Measurements from ENCODE around the gene KRTCAP3.
"Not testable (repeated sequence)": the region's sequence is repeated elsewhere in the genome, so short reads cannot be mapped to it uniquely, and the experiment has no call there.

The KRTCAP3 gene, protein sequence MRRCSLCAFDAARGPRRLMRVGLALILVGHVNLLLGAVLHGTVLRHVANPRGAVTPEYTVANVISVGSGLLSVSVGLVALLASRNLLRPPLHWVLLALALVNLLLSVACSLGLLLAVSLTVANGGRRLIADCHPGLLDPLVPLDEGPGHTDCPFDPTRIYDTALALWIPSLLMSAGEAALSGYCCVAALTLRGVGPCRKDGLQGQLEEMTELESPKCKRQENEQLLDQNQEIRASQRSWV

DNA sequence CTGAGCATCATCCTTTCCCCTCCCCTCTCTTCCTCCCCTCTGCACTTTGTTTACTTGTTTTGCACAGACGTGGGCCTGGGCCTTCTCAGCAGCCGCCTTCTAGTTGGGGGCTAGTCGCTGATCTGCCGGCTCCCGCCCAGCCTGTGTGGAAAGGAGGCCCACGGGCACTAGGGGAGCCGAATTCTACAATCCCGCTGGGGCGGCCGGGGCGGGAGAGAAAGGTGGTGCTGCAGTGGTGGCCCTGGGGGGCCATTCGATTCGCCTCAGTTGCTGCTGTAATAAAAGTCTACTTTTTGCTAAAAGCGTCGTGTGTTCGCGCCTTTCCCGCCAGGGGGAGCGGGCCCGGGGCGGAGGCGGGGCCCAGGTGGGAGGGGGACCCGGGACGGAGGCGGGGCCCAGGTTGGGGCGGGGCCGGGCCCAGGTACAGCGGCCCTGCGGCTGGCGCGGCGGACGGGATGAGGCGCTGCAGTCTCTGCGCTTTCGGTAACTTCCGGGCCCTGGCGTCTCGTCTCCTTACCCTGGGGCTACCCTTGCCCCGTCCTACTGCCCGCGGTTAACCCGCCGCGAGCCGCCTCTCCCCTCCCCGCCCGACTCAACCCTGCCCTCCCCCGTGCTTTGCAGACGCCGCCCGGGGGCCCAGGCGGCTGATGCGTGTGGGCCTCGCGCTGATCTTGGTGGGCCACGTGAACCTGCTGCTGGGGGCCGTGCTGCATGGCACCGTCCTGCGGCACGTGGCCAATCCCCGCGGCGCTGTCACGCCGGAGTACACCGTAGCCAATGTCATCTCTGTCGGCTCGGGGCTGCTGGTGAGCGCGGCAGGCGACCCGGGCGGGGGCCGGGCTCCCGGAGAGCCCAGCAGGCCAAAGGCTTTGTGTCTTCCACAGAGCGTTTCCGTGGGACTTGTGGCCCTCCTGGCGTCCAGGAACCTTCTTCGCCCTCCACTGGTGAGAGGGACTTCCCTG, at the start of gene KRTCAP3:
Gene KRTCAP3 (plus strand): TSS at position 424 of the 962 bp plus-strand sequence. CDS start 32 bp downstream, at position 456.
- FAIRE-seq, result no peak

- FAIRE-seq, result no peak
Measured at GRCh38 chr2:27393225-27393624, 49.0 kb upstream of the KRTCAP3 start.

DNA sequence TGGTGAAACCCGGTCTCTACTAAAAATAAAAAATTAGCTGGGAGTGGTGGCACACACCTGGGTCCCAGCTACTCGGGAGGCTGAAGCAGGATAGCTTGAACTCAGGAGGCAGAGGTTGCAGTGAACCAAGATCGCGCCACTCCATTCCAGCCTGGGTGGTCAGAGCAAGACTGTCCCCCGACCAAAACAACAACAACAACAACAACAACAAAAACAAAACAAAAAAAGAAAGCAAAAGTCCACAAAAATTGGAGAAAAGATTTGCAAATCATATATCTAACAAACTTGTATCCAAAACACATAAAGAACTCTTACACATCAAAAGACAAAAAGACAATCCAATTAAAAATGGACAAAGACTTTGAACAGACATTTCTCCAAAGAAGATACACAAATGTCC, 43.2 kb upstream of the KRTCAP3 start:
- FAIRE-seq, result no peak

GRCh38 chr2:27400348-27401135, 41.6 kb upstream of the KRTCAP3 start:
- FAIRE-seq, result no peak

DNA sequence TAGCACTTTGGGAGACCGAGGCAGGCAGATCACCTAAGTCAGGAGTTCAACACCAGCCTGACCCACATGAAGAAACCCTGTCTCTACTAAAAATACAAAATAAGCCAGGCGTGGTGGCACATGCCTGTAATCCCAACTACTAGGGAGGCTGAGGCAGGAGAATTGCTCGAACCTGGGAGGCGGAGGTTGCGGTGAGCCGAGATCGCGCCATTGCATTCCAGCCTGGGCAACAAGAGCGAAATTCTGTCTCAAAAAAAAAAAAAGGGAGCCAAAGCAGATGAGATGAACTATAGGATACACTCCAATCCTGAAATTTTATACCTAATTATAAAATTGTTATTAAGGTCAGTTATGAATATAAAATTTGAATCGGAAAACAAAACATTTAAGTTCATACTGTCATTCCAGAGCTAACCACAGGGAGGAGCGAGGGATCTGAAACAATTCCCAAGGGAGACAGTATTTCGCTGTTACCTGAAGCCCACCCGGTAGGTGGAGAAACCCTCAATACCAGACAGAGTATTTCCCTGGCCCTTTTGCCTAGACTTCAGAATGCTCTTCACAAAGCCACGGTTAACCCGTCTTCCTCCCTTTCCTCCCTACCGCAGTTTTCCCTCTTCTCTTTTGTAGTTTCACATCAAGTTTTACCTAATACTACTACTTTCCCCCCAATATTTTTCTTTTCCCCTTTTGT, 34.2 kb upstream of the KRTCAP3 start:
- FAIRE-seq, result no peak

DNA sequence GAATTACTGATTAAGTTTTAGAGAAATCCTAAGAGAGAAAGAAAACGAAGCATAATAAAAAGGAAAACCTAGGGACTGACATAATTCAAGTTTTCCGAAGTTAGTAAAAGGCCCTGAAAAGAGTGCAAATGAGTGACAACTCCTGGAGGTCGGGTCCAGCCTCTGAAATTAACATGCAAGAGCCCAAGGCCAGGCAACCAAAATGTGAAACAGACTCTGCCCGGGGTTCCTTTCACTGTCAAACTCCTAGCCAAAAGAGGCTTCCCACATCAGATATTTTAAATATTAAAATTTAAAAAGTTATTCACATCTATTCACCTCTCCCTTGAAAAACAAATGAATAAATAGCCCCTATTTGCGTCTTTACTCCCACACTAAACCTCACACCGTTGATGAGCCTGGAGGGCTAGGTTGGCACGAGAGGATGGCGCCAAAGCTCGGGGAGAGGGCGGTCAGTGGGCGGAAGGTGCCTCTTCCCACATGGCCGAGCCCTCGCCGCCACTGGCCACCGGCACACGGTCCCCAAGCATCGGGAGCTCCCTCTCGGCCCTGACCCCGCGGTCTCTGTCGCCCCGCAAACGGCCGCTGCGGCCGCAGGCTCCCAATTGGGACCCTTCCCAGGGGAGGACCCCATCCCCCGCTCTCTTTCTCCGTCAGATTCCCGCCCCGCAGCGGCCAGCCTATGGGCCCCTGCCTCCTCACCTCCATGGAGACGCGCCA, 33.4 kb upstream of the KRTCAP3 start:
- no peak for FAIRE-seq

DNA sequence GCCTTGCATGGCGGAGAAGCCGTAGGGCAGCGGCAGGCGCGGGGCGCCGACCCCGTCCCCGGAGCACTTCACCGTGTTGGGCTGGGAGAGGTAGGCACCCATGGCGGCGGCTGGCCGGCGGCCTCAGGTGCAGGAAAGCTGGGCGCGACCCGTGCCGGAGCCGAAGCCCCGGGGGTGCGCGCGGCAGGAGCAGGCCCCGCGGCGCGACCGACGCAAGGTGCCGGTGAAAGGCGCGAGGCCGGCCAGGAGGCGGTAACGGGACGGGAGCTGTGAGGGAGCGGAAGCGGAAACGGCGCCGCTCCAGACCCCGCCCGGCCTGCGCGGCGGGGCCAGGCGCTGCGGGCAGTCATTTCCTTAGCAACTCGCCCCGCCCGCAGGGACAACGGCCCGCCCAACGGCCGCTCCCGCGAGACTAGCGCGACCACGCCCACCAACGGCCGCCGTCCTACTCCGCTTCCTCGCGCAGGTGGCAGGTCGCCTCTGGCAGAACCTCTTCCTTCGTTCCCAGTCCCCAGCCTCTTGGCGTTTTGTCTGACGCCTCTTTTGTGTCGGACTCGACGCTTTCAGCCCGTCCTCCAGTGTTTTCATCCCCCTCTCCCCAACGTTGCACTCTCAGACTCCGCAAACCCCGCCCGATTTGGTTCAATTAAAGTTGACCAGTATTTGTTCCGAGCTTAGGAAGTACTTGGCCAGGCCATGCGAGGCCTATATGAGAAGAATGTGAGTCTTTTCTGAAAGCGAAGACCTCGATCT, 32.7 kb upstream of the KRTCAP3 start, which contains the start of gene PPM1G:
Gene PPM1G (minus strand): TSS at position 271 of the 753 bp plus-strand sequence. CDS start 169 bp downstream, at position 102.
- no peak for FAIRE-seq

DNA sequence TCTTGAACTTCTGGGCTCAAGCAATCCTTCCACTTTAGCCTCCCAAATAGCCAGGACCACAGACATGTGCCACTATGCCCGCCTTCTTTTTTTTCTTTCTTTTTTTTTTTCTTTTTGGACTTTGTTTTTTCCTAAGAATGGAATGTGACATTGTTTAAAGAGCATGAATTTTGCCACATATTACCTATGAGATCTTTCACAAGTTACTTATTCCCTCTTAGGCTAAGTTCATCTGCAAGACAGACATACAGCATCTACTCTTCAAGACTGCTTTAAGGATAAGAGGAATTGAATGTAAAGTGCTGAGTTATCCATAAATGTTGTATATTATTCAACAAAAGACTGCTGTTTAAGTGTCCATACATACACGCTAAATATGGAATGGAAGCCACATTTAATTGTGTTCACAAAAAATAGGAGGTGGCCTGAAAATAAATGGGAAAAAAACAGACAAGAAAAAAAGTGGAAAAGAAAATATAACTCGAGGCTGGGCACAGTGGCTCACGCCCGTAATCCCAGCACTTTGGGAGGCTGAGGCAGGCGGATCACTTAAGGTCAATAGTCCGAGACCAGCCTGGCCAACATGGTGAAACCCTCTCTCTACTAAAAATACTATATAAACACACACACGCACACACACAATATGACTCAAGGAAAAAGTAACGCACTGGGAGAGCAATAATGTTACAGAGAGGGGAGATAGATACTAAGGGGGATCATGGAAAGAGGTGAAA, 29.6 kb upstream of the KRTCAP3 start:
- no peak for FAIRE-seq

DNA sequence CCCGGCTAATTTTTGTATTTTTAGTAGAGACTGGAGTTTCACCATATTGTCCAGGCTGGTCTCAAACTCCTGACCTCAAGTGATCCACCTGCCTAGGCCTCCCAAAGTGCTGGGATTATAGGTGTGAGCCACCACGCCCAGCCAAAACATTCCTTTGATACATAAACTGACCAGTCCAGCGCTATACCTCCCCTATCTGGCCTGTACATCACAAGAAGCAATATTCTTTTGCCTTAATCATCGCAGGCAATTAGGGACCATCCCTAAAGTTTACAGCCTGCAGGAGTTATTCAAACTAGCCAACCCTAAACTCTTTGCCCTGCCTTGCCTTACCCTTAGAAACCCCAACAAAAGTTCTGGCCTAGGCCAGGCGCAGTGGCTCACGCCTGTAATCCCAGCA, 26.0 kb upstream of the KRTCAP3 start:
- no peak for FAIRE-seq

DNA sequence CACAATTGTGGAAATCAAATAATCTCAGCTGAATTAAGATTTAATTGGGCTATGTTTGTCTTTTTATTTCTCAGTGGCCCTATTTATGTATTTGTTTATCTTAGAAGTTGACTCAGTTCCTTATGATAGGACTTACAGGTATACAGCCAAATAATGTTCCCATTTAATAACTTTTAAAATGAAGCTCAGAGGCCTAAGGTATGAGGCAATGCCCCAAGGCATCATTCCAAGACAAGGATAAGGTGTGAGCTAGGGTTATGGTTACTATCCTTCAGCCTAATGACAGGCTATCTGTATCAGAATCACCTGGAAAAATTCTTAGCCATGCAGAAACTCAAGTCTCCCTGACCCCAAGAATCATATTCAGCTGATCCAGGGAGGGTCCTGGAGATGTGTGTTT, 21.2 kb upstream of the KRTCAP3 start:
- no peak for FAIRE-seq

GRCh38 chr2:27421660-27422250, 20.4 kb upstream of the KRTCAP3 start:
- FAIRE-seq, result no peak

DNA sequence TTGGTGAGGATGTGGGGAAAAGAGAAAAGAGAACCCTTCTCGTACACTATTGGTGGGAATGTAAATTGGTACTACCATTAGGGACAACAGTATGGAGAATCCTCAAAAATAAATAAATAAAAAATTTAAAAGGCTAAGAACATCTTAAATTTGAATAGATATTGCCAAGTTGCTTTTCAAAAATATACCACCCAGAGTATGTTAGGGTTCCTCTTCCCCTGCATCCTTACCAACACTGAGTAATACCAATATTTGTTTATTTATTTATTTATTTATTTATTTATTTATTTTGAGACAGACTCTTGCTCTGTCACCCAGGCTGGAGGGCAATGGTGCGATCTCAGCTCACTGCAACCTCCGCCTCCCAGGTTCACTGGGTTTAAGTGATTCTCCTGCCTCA, 19.2 kb upstream of the KRTCAP3 start:
- no peak for FAIRE-seq

DNA sequence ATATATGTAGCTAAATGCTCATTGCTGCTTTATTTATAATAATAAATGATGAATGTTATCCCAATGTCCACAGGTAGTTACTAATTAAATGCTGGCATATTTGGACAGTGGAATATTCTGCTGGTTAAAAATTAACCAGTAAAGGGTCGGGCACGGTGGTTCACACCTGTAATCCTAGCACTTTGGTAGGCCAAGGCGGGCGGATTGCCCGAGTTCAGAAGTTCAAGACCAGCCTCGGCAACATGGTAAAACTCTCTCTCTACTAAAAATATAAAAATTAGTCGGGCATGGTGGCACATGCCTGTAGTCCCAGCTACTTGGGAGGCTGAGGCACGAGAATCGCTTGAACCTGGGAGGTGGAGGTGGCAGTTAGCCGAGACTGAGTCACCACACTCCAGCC, 17.1 kb upstream of the KRTCAP3 start:
- FAIRE-seq, result not testable (repeated sequence)

DNA sequence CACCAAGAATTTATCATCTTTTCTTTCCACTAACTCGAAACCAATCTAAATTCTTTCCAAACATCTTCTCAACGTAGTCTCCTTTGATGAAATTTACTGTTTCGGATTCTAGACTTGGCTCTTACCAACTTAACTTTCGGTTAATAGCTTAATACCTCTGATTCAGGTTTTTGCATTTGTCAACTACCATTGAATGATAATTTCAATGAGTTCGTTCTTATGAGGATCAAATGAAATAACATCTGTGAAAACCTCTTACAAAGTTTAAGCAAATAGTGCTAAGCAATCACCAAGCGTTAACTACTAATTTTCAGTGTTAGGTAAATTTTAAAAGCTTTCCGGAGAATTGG, 14.3 kb upstream of the KRTCAP3 start:
- FAIRE-seq, result no peak

DNA sequence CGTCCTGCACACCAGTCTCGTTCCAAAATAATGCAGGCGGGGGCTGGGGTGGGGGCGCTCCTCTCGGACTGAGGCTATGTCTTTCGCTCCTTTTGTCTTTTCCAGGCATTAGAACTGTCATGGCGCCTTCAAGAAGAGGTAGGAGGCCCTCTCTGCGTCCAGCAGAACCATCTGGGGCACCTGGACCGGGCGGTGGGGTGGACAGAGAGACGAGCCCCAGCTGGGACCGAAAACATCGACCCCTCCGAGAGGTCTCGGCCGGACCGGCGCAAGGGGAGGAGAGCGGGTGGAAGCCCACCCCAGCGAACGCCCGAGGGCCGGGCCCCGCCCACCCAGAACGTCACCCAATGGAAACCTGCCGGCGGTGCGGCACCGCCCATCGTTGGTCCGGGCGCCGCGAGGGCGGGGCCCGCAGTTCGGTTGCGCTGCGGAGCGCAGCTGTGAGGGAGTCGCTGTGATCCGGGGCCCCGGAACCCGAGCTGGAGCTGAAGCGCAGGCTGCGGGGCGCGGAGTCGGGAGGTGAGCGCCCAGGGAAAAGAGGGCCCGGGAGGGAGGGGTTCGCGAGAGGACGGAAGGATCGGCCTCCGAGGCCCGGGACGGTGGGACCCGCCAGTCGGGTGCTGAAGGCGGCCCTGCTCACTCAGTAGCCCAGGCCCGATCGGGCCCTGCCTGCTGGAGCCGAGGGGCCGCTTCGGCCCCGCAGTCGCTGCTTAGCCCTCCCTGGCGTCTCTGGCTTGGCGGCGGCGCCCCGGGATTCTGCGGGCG, 13.8 kb upstream of the KRTCAP3 start, which contains the start of gene NRBP1:
Gene NRBP1 (plus strand): TSS at position 419 of the 765 bp plus-strand sequence. CDS start 4,643 bp downstream, outside the sequence.
- FAIRE-seq, result no peak

GRCh38 chr2:27428978-27429541, 13.1 kb upstream of the KRTCAP3 start:
- FAIRE-seq, result no peak

- FAIRE-seq, result no peak
Measured at GRCh38 chr2:27431395-27431794, 10.8 kb upstream of the KRTCAP3 start.

- FAIRE-seq, result no peak
Measured at GRCh38 chr2:27435628-27436027, 6.6 kb upstream of the KRTCAP3 start.
